NCI-H1092 treated with DMSO at 0.1 percent for 48 hours (cell line): ENCODE results near the gene MSH5.

ENCODE experiments used
- DNase-seq: peaks from one replicate; lab custom pipeline; 2025; lab: John Stamatoyannopoulos, UW

MSH5 gene

DNA sequence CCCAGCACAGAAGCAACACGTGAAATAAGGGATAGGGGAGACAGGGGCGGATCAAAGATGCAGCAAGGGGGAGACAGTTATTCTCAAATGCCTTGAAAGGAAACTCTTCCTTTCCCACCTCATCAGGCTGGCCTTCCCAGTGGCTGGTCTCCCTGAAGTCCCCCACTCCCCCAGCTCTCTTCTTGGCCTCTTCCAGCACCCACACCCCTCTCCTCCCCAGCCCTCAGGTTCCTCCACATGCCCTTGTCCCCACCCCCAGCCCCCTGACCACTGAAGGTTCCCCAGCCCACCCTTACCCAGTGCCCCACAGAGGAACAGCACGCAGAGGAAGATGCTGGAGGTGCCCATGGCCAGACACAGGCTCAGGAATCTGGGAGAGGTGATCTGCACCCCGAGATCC lies 26.3 kb upstream of the MSH5 start:
- no peak for DNase-seq

DNA sequence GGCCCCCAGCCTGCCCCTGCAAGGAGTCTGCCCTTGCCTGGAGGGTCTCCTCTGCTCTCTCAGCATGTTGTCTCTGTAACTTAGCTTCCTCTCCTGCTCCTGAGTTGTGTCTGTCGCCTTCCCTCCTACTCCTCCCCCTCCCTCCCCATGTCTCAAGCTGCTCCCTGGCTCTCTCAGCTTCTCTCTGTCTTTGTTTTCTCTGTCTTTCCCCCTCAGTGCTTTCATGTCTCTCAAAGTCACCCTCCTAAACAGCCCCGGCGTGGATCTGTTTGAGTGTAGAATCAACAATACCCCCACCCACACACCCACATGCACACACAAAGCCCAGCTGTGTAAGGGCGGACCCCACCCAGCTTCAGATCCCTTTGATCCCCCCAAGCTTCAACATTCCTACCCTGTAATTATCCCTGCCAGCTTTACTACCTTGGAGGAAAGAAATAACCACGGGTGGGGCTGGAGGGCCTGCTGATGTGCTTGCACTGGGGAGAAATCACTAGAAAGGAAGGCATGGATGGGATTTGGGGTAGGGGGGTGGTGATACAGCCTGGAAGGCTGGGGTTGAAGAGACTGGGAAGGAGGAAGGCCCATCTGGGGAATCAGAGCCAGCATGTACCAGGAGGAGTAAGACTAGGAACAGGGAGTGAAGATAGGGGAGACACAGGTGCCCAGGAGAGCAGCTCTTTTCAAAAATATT lies 25.7 kb upstream of the MSH5 start:
- no peak for DNase-seq

- DNase-seq = no peak
These were observed 24.5 kb upstream of the MSH5 start, which contains the start of gene LY6G6D for GRCh38 chr6:31715022-31715958. LY6G6D (plus strand) TSS chr6:31715348; CDS start chr6:31715356, 8 bp downstream.

DNA sequence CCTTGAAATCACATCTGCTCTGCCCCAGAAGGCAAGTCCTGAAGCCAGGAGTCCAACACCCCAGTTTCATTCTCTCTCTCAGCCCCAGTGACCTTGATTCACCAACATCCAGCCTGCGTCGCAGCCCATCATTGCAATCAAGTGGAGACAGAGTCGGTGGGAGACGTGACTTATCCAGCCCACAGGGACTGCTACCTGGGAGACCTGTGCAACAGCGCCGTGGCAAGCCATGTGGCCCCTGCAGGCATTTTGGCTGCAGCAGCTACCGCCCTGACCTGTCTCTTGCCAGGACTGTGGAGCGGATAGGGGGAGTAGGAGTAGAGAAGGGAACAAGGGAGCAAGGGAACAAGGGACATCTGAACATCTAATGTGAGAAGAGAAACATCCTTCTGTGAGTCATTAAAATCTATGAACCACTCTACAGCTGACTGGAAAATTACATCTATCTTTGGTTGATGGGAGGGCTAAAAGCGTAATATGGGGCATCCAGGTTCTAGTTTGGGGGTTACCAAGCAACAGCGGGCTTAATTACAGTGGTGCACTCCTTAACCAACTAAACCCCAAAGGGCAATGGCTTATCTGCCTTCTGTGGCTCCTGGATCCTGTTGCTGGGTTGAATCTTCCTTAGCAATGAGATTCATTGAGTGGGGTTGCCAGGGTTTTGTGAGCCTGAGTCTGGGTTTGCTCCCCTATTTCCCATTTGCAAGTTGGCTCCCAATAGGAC lies 22.1 kb upstream of the MSH5 start:
- DNase-seq = no peak

DNA sequence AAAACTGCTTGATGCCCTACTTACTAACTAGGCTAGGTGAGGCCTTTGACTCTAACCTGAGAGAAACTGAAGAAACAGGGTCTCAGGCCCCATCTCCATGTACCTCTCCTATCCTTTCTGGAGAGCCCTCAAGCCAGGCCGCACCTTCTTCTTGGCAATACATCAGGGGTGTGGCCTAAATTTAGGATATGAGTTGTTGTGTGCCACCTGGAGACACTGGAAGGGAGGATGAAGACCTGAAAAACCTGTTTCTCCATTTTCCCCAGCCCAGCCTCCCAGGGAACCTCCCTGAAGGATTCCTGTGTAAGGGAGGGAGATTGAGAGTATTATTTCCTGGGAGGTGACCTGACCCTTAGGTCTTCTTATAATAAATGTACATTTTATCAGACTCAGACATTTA lies 21.5 kb upstream of the MSH5 start:
- DNase-seq = no peak

GRCh38 chr6:31719001-31719400 lies 20.8 kb upstream of the MSH5 start:
- no peak for DNase-seq

GRCh38 chr6:31720196-31720770 lies 19.5 kb upstream of the MSH5 start:
- DNase-seq = no peak

GRCh38 chr6:31721351-31722020 lies 18.3 kb upstream of the MSH5 start, which contains the start of gene LY6G6C:
LY6G6C (minus strand) TSS chr6:31721746; CDS start chr6:31721679, 67 bp downstream.
- DNase-seq = no peak

- no peak for DNase-seq
These were observed 17.6 kb upstream of the MSH5 start for GRCh38 chr6:31722173-31722572.

- DNase-seq = no peak
These were observed 16.4 kb upstream of the MSH5 start, which contains the start of gene MPIG6B for GRCh38 chr6:31723245-31723979. MPIG6B (plus strand) TSS chr6:31723373; CDS start chr6:31723384, 11 bp downstream.

- DNase-seq = no peak
These were observed 15.7 kb upstream of the MSH5 start for GRCh38 chr6:31723980-31724691.

DNA sequence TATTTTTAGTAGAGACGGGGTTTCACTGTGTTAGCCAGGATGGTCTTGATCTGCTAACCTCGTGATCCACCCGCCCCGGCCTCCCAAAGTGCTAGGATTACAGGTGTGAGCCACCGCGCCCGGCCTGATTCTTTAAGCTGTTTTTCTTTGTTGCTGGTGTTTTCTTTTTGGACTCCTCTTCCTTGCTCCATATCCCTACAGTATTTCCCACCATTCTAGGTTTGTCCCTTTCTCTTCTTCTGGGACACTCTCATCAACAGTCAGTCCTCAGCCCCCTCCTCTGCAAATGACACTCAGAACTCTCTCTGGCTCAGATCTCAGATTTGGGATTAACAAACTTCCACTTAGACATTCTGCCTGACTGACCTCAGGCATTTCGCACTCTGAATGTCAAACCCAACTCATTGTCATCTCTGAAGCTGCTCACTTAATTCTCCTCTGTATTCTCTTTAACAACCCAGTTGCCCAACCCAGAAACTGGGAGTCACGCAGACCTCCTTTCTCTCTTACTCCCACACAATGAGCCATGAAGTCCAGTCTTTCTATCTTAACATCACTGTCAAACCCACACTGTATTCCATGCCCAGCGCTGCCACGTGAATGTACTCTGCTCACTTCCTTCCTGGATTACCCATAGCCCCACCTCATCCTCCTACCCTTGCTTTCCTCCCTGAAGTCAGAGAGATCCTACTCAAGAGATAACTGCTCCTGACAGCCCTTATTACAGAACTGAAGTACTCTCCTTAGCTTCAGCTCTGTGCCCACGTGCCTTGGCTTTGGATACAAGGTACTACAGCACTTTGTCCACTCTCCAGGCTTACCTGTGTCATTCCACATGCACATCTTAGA lies 14.1 kb upstream of the MSH5 start:
- DNase-seq = no peak

- no peak for DNase-seq
These were observed 12.6 kb upstream of the MSH5 start for GRCh38 chr6:31727034-31727716.

- no peak for DNase-seq
These were observed 11.8 kb upstream of the MSH5 start for GRCh38 chr6:31727717-31728671.

GRCh38 chr6:31728767-31729514 lies 10.9 kb upstream of the MSH5 start, which contains the start of gene DDAH2:
DDAH2 (minus strand) TSS chr6:31729299; CDS start chr6:31729161, 138 bp downstream.
- no peak for DNase-seq

- peak; percentile 49 for DNase-seq
These were observed 10.3 kb upstream of the MSH5 start for GRCh38 chr6:31729515-31729978.
